ENCODE measurements around the gene BCAR3.

- no peak for TF ChIP-seq CTCF (tag by site-specific recombination; IDR thresholded peaks at IDR 0.05)
- TF ChIP-seq TCF7L2 (IDR thresholded peaks at IDR 0.05; ENCODE audit: borderline replicate concordance, low read depth, low read length) = no peak
- TF ChIP-seq ZNF398 (tag by site-specific recombination; IDR thresholded peaks at IDR 0.05) = no peak
- TF ChIP-seq REST (tag by site-specific recombination; IDR thresholded peaks at IDR 0.05) = no peak
- no peak for TF ChIP-seq MZF1 (tag by site-specific recombination; IDR thresholded peaks at IDR 0.05; ENCODE audit: borderline replicate concordance)
- TF ChIP-seq PBX3 (CRISPR knock-in tag; IDR thresholded peaks at IDR 0.05) = no peak
- TF ChIP-seq KLF16 (tag by site-specific recombination; IDR thresholded peaks at IDR 0.05) = no peak
Measured at GRCh38 chr1:93653656-93654055, 28.0 kb downstream of the BCAR3 start.
